HG03097 (cell line): ENCODE data around the gene NAE1.
"Not testable (repeated sequence)": the region's sequence is repeated elsewhere in the genome, so short reads cannot be mapped to it uniquely, and the experiment has no call there.

Experiments used
- ATAC-seq: cut with Tn5 transposase; IDR thresholded peaks from one replicate; pipeline ENCODE4 v1.9.1; 2021; ENCODE audit not compliant: unreplicated experiment, low FRiP score

NAE1 gene

DNA sequence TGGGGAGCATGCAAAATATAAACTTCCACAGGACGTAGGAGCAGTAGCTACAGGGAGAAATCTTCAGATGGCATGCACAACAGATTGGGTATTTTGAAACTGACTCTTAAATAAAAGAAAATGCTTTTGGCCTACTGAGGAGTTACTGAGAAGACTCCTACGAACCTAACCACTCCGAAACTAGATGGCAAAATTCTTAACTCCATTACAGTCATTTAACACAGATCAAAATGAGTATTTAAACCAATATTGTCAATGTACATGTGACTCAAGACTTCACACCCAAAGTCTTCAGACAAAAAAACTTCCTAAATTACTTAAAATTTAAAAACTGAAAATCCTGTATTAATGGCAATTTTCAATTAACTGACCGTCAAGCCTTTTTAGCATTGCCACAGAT, 21.0 kb downstream of the NAE1 start:
- no peak for ATAC-seq

DNA sequence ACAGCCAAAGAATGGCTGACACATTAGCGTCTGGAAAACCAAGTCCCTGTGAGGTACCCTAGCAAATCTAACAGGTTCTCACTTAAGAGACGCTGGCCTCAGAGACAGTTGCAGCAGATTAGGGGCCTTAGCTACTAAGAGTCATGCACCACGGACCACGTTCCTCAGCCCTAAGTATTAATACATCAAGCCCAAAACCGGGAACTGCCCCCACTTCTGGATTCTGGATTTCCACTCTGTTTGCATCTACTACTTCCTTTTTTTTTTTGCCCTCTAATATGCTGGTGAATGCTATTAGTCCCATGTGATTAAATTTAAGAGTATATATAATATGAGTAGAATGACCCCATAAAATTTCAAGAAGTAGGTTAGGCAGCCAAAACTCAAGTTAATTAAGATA, 28.6 kb downstream of the NAE1 start:
- ATAC-seq: no peak

DNA sequence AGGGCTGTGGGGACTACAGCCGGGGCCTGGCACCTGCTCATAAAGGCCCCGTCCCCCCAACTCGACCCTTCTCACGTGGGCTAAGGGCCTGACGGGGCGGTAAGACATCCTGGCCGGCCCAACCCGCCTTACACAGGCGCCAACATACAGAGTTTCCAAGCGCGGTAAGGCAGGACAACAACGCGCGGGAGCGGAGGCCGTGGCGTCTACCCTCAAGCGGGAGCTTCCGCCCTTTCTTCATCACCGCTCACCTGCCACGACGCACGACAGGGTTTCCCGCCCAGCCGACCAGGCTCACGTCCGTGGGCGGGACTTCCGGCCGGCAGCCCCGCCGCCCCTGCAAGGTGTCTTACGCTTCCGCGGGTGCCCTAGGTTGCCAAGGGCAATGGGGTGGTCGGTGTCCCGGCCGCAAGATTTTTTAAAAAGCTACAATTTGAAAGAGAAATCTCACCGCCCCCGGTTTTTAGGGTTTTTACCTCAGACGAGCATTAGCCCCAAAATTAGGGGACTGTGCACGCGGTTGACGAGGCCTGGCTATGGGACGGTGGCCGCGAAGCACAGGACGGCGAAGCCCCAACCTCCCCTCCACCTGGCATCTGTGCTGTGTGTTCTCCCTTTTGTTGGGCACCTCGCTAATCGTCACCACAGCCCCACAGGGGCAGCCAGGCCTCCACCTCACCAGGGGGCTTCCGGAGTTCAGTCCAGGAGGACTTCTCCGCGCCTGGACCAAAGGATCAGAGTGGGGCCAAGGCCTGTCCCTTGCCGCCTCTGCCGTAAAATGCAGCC, 29.3 kb downstream of the NAE1 start, which contains the start of gene TERB1:
TERB1 (minus strand) TSS at position 265 of the 786 bp plus-strand sequence. CDS start 4,786 bp downstream, outside the sequence.
- no peak for ATAC-seq

DNA sequence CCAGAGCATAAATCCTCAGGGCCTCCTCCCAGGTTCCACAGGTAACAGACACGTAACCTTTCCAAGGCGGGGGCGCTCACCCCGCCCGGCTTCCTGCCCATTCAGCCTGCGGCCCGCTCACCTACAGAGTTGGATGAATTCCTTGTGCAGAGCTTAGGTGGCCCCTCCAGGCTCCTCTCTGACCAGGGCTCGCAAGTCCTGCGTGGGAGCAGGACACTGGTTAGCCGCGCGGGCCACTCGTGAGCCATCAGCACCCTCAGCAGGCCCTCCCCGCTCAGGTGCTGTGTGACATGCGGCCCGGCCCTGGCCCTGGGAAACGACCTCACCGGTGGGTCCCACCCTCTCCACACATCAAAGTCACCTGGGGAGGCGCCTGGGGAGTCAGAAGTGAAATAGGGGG, 29.9 kb downstream of the NAE1 start:
- no peak for ATAC-seq

DNA sequence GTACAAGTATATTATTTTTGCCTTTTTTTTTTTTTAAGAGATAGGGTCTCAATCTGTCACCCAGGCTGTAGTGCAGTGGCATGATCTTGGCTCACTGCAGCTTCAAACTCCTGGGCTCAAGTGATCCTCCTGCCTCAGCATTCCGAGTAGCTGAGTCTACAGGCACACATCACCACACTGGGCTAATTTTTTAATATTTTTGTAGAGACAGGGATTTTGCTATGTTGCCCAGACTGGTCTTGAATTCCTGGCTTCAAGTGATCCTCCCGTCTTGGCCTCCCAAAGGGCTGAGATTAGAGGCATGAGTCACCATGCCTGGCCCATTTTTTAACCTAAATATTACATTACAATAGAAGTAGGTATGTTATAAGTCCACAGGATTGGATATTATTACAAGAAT, 32.6 kb downstream of the NAE1 start:
- no peak for ATAC-seq

DNA sequence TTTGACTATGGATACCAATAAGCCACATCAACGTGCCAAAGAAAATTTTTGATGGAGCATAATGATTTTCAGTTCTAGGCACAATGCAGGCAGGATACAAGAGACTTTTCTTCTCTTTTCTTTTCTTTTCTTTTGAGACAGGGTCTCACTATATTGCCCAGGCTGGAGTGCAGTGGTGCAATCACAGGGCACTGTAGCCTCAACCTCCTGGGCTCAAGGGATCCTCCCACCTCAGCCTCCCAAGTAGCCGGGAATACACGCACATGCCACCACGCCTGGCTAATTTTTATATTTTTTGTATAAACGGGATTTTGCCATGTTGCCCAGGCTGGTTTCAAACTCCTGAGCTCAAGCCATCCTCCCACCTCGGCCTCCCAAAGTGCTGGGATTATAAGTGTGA, 36.8 kb downstream of the NAE1 start:
- not testable (repeated sequence) for ATAC-seq

DNA sequence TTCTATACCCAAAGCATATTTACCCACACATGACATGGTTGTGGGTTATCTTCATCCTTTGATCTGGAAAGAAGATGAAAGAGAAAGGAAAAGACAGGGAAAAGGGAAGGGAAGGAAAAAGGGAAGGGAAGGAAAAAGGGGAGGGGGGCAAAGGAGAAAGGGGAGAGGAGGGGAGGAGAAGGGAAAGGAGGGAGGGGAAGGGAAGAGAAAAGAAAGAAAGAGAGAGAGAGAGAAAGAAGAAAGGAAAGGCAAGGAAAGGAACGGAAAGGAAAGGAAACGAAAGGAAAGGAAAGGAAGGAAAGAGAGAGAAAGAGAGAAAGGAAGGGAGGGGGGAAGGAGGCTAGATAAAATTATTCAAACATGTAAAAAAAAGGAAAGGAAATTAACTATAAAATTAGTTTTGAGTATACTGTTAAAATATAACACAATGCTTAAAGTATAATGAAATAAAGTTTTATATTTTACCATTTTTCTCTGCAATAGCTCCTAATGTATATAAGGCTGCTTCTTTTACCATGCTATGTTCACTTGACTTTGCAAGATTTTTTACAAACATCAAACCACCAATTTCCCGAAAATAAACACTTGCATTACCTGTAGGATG, 40.5 kb downstream of the NAE1 start:
- ATAC-seq: no peak

DNA sequence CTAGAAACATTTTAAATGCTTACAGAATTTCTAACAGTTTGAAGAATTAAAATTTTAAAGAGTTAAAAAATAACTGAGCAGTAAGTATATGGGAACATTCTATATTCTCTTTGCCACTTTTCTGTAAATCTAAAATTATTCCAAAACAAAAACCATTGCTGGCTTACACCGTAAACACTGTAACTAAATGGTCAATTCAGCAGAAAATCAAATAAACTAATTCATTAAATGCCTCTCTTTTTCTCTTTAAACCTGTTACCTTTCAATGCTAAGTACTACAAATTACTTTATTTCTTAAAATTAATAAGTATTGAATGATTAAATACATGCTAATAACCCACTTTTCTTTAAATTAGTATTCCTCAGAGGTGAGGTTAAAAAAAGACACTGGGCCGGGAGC, 43.3 kb downstream of the NAE1 start:
- no peak for ATAC-seq

DNA sequence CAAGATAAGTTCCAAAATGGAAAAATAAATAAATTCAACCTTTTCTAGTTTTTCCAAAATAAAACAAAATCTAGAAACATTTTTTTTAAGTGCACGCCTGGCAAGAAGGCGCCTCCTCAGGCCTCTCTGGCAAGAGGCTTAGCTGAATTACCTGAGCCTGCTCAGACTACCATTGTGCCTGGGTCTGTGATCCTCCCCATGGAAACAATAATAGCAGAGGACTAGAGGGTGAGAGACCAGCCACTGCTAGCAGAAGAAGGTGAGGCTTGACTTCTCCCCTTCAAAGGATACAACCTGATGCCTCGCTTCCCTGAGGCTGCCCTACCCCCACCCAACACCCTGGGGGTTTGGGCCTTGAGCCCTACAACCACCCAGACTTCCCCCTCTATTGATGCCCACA, 44.2 kb downstream of the NAE1 start:
- ATAC-seq: no peak

DNA sequence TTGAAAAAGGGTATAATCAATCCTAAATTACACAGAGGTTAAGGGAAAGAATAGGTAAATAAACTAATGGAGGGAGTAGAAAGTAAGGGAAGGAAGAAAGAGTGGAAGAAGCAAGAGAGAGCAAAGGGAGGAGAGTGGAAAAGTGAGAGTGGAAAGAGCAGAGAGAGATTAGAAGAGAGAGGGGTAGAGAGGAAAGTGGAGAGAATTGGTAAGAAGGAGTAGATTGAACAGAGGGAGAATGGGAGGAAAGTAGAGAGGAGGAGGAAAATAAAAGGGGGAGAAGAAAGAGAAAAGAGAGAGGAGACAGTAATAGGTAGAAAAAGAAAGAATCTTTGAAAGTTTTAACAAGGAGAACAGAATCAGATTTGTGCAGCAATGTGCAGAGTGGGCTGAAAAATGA, 54.3 kb downstream of the NAE1 start:
- no peak for ATAC-seq

DNA sequence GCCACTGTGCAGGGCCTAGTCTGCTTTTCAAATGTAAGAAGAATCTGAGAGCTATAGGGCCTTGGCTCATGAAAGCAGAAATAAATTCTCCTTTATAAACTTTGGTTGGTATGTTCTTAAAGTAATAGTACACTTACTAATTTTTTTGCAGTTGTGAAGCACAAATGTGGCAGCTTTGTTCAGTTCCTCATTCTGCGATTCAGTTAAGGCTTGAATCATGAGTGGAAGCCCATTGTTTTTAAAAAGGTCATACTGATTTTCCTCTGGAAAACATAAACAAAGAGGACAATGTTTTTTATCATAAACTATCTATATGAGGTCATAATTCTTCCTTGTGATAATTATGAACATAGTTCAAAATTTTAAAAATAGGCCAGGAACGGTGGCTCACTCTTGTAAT, 55.8 kb downstream of the NAE1 start:
- no peak for ATAC-seq

DNA sequence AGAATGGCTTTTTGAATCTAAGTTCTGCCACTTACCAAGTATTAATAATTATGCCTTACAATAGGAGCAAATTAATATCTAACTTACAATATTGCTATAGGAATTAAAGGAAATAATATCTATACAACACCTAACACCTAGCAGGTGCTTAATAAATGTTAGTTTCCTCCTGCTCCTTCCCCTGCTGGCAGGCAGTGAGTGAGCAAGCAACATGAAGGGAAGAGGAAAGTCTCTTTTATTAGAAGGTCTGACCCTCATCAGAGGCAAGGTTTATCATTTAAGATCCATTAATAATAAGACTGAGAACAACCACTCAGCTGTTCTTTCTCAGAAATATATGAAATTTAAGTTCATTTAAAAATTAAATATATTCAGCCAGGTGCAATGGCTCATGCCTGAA, 72.7 kb downstream of the NAE1 start:
- ATAC-seq: no peak

DNA sequence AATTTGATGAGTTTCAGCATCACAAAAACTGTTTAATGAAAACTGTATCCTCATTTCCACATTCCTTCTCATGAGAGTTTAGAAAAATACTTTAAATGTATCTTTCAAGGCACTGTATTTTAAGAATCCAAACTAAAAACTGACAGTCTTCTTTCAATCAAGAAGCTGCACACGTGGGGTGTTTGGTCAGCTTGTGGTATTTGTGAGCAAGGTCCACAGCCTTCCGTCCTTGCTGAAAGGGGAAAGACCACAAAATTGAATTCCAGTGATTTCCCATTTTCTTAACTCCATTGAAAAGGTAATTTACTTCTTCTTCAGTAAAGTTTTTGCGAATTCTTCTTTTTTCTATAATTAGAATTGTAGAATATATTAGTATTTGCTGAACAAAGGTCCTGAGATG, 76.0 kb downstream of the NAE1 start:
- no peak for ATAC-seq

DNA sequence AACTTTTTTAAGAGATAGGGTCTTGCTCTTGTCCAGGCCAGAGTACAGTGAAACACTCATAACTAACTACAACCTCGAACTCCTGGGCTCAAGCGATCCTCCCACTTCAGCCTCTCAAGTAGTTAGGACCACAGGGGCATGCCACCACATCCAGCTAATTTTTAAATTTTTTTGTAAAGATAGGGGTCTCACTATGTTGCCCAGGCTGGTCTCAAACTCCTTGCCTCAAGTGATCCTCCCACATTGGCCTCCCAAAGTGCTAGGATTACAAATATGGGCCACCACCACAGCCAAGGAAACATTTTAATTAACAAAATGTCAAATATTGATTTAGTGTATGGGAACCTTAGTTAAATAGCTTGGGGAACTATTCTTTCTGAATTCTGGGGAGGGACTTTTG, 76.6 kb downstream of the NAE1 start:
- no peak for ATAC-seq

DNA sequence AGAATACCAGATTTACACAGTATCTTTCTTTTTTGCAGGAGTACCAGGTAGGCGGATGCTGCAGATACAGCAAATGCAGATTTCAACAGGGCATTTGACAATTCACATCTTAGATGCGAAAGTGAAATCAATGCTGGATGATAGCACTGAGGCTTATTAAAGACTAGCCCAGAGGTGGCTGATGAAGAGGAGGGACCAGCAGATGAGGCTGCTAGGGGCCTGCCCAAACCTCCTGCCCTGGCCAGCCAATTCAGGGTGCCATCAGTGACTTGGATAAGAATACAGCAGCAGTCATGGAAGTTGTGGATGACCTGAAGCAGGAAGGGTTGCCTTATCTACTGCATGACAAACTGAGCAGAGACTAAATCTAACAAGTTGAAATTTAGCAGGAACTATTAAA, 77.8 kb downstream of the NAE1 start:
- no peak for ATAC-seq
